Retina (tissue), 1 donor: Measurements from ENCODE around the gene RCAN2.
"Not testable (repeated sequence)": the region's sequence is repeated elsewhere in the genome, so short reads cannot be mapped to it uniquely, and the experiment has no call there.

ENCODE experiments used
- DNase-seq: peaks from one replicate; pipeline ENCODE4 v3.0.0-alpha.2; 2016

RCAN2 gene

GRCh38 chr6:46381579-46381978 lies 109.7 kb downstream of the RCAN2 start:
- no peak for DNase-seq

- DNase-seq: no peak
Observed at GRCh38 chr6:46381057-46381456, 110.2 kb downstream of the RCAN2 start.

- no peak for DNase-seq
Observed at GRCh38 chr6:46380152-46380807, 111.0 kb downstream of the RCAN2 start.

GRCh38 chr6:46378882-46379416 lies 112.3 kb downstream of the RCAN2 start:
- DNase-seq: no peak

DNA sequence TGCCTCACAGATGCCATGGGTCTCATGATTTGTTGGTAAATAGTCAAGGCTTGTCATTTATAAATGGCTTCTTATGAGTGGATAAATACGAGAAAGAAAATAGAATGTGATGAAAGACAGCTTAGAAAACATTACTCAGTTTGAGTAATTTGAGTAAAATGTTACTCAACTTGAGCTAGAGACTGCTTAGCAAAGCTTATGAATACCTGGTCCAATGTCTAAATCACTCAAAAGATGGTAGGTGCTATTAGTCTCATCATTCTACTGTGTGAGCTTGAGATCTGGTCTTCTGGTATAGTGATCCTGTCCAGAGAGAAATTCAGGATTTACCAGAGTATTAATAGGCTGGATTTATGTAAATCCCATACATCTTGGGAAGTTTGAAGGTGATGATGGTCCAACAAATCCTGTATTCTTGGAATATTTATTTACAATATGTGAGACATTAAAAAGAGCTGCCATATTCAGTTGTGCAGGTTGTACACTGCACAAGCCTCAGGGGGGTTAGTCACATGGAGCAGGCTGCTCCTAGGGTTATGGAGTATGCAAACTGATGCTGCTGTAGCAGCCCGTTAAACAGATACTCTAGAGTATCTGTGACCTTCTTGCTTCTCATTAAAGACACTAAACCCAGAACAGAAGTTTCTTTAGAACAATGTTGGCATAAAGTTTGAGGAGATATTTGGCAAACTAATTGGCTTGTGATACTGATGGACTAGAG lies 112.9 kb downstream of the RCAN2 start:
- DNase-seq: no peak

- DNase-seq: no peak
Observed at GRCh38 chr6:46377209-46377608, 114.0 kb downstream of the RCAN2 start.

DNA sequence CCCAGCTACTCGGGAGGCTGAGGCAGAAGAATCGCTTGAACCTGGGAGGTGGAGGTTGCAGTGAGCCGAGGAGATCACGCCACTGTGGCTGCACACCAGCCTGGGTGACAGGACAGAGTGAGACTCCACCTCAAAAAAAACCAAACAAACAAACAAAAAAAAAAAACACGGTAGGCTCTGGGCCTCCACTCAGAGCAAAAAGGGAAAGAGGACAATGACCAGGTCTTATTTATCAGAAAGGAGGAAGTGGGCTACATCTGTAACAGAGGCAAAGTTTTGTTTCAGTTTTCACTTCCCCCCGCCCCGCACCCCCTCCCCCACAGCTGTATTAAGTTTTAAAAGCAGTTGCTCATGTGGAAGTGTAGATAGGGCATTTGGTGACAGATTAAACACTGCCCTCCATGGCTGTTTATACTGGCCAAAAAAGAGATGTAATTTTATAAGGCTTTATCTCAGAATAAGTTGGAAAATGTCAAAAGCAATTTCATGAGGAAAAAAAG lies 114.6 kb downstream of the RCAN2 start:
- no peak for DNase-seq

- no peak for DNase-seq
Observed at GRCh38 chr6:46370622-46371021, 120.6 kb downstream of the RCAN2 start.

GRCh38 chr6:46368169-46368536 lies 123.1 kb downstream of the RCAN2 start:
- DNase-seq: no peak

DNA sequence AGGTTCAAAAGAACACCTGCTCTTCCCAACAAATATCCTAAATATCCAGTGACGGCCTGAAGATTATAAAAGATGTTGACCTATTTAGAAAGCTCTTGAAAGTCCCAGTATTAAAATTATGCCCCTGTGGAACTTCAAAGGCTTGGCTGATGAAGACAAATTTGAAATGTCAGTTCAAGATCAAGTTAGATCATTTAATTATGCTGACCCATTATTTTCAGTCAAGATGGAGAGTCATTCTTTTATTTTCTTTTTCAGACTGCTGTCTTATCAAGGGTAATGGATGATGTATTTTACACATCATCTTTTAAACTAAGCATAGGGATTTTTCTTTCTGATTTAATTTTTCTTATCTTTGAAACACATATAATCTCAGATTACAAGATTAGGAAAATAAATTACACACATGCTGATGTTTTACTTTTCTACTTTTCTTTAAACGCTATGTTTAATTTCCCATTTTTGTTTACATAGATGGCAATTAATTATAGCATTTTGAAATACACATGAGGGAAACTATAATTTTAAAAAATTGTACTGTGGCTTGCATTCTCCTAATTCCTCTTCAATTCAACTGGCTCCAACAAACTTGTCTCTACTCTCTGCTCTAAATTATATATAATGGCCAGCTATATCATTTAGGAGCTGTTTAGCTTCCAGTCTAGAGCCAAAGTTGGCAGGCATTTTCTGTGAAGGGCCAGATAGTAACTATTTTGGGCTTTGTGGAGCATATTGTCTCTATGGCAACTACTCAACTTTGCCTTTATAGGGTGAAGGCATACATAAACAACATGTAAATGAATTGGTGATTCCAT lies 123.7 kb downstream of the RCAN2 start:
- DNase-seq: no peak

DNA sequence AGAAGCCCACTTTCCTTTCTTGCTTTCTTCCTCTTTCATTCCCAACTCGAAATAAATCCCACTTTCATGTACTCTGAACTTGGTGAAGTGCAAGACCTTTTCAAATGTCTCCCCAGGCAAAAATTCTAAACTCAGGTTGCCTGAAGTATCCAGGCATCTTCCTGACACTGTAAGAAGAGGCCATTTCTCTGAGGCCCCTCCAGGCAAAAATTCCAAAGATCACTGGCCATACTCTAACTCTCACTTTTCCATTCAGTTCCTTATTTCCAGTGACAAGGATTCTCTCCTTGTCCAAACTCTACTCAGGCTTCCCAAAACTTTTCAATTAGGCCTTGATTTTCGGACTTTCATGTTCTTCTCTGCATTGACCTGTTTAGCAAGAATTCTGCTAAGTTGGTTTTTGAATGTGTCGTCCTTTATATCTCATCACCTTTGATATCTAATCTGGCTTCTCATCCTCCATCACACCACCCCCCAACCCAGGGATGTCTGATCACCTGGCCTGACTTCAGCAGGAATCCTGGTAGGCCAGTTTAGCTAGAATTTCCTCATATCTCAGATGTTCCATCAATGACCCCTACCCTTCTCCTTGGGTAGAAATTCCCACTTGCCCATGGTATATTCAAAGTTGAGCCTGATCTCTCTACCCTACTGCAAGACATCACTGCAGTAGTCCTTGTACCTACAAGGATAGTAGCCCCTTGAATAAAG lies 124.9 kb downstream of the RCAN2 start:
- DNase-seq: no peak

GRCh38 chr6:46357591-46357990 lies 133.7 kb downstream of the RCAN2 start:
- DNase-seq: no peak

- no peak for DNase-seq
Observed at GRCh38 chr6:46356543-46356942, 134.7 kb downstream of the RCAN2 start.

DNA sequence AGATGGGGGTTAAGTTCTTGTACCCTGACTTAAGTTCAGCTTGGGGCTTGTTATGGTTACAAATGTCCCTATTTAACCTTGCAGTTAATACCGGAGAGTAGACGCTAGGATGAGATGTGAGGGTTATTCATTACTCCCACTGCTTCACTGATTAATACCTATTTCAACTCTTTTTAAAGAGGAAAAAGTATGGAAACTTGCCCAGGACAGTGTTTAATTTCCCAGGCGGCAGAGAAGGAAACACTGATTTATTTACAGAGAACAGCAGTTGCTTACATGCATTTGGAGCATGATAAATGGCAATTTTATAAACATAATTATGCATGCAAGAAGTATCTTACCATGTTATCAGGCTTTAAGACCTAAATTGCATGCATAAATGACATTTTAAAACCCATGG lies 137.7 kb downstream of the RCAN2 start:
- DNase-seq: no peak

DNA sequence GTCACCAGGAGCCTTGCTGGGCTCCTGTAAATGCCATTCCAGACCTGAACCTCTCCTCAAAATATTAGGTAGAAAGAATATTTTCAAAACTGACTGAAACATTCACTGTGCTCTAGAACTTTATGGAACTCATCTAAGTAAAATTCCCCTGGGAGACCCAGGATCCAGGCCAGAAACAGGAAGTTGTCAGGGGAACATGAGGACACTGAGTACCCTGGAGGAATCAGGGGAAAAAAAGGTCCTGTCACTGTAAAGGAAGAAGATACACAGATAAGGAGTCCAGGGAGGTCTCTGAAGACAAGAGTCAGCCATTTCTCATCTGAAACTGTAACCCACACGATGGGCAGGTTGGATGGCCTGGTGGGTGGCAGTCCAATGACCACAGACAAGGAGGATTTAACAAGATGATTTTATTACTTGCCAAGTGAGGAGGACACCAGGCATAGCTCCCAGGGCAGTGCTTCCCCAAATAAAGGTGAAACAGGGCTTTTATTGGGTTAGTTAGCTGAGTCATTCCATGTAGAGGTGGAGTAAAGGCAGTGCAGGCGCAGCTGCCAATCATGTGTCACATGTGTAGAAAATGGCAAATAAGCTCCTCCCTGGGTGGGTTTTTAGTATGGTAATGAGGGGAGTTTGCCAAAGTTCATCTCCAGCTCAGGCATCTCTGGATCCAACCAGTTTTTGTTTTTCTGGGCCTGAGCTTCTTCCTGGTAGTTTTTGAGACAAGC lies 138.5 kb downstream of the RCAN2 start:
- DNase-seq: no peak

GRCh38 chr6:46350714-46351113 lies 140.5 kb downstream of the RCAN2 start:
- no peak for DNase-seq

DNA sequence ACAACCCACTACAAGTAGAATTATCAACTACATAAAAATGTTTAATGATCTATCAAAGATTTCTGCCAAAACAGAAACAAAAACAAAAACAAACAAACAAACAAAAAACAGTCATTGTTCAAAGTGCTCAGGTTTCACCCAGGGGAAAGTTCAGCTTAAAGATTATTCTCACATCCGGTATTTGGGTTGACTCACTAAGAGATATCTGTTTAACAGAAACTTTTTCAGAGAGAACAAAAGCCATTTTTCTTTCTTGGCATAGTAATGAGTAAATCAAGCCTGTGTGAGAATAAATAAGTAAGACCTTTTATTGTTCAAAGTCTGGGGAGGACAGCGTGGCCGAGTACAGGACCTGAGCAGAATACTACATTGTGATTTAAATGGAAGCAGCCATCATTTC lies 143.6 kb downstream of the RCAN2 start:
- DNase-seq: no peak

DNA sequence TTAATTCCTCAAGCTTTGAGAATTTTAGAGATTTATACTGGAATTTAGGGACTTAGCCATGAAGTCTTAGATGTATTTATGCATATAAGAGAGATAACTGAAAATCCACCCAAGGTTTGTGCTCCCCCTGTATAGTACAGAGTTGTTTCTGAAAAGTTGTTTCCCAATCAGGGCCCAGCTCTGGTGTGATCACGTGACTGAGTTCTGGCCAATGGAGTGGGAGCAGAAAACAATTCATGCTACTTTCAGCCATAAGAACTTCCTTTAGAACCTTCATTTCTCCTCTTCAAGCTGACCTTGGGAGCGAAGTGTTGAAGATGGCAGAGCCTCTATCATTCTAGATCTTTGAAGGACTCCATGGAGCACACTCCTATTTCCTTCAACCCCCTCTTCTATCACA lies 151.0 kb downstream of the RCAN2 start:
- DNase-seq: no peak

GRCh38 chr6:46338131-46338530 lies 153.1 kb downstream of the RCAN2 start:
- no peak for DNase-seq

GRCh38 chr6:46334442-46334841 lies 156.8 kb downstream of the RCAN2 start:
- no peak for DNase-seq

DNA sequence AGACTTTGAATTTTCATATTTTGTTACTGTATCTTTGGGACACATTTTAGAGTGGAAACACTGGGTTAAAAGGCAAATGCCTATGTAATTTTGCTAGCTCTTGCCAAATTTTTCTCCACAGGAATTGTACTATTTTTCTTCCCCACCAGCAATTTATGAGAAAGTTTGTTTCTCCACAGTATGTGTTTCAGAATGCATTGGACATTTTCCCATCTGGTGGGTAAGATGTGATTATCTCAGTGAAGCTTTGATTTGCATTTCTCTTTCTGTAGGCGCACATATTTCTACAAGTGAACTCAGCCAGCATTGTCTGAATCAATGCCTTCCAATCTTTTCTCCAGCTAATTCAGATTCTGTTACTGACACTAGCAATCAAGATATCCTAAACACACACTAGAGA lies 157.8 kb downstream of the RCAN2 start:
- no peak for DNase-seq

GRCh38 chr6:46332448-46332847 lies 158.8 kb downstream of the RCAN2 start:
- DNase-seq: not testable (repeated sequence)
